Posterior vena cava (tissue), 2 donors: Measurements from ENCODE around the gene CHCHD6. TPM values are rescaled to one million over a fixed set of nuclear protein-coding genes. Genes with fewer than 3 reads are reported as not detected.

Experiments used
- DNase-seq: peaks from one replicate; pipeline ENCODE4 v3.0.0-alpha.2; 2020; ENCODE audit warnings: low spot score
- intact Hi-C, 2 donors: fragments of 100-400 bp; cut with DNase I; formaldehyde crosslinking; loops; one replicate each; pipeline versions ENCODE4 v1.14.1 to v1.14.2; 2022 to 2023
- long read RNA-seq, 2 donors: library from polyadenylated mRNA; unstranded; transcript quantifications; one replicate each; pipeline ENCODE4 v2.0.0, GENCODE V29; 2020 to 2021
- total RNA-seq, 2 donors: library from RNA; stranded (reverse); fragmentation: NEBNext Ultra II Directional; extraction: Animal tissue kit (Norgen Biotek cat#: 25700); gene quantifications; one replicate each; pipeline ENCODE4 v1.2.1, GENCODE V29; 2021
- donor health status: DM: yes; HTN: yes; CAD: no.
- donor health status: DM: yes; HTN: yes; CAD: no.

CHCHD6 gene, protein sequence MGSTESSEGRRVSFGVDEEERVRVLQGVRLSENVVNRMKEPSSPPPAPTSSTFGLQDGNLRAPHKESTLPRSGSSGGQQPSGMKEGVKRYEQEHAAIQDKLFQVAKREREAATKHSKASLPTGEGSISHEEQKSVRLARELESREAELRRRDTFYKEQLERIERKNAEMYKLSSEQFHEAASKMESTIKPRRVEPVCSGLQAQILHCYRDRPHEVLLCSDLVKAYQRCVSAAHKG
- total RNA-seq = 10 to 100 TPM in 1 of 2 donors, 1 to 10 TPM in 1; 7.3 to 10.1 TPM
- long read RNA-seq, donor 1, partial matches to known transcripts = 0 of 5 reads
- long read RNA-seq, donor 1, other reads (novel, unspliced or antisense) = 2 of 5 reads
- long read RNA-seq, donor 2, transcript CHCHD6-201 (8 exons, 1,006 nt) = major isoform, 19 of 29 reads
- long read RNA-seq, donor 2, partial matches to known transcripts = 1 of 29 reads
- long read RNA-seq, donor 2, other reads (novel, unspliced or antisense) = 9 of 29 reads

DNA sequence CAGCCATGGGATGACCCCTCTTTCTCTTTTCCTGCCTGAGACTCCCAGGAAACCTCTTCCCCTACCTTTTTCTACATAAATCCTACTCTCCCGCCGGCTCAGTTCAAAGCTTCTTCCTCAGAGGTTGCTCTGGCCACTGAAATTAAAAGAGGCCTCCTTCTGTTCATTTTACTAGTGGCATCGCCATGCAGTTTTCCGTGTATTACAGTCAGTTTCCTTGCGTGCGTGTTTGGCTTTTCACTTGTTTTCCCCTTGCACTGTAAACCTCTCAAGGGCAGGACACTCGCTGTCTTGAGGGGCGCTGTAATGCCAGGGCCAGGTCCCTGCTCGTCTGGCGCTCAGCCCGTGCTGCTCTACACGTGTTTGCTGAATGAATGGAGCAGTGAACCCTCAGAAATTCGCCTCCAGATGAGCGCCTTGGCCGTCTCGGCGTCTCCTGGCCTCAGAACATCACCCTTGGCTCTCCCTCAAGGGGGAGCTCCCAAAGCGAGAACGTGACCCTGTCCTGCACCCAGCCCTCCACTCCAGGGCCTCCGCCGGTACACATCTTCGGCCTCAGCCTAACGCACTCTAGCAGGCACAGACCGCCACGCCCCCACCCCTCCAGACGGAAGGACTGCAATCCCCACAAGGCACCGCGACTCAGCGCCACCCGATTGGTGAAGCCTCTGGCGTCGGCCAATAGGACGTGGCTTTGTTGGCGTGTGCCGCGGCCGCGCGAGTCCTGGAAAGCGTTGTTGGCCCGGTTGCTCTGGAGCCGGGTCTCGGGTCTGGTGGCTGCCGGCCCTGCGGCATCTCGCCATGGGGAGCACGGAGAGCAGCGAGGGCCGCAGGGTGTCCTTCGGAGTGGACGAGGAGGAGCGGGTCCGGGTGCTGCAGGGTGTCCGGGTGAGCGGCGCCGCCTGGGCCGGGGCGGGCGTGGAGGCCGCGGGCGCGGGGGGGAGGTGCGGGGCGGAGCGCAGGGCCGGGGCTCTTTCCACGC lies at the start of gene CHCHD6:
TSS of gene CHCHD6 (plus strand) at position 729 of the 982 bp plus-strand sequence. CDS start at position 802, 73 bp downstream.
- intact Hi-C loops = no loop called here
- peak; percentile 98 for DNase-seq

DNA sequence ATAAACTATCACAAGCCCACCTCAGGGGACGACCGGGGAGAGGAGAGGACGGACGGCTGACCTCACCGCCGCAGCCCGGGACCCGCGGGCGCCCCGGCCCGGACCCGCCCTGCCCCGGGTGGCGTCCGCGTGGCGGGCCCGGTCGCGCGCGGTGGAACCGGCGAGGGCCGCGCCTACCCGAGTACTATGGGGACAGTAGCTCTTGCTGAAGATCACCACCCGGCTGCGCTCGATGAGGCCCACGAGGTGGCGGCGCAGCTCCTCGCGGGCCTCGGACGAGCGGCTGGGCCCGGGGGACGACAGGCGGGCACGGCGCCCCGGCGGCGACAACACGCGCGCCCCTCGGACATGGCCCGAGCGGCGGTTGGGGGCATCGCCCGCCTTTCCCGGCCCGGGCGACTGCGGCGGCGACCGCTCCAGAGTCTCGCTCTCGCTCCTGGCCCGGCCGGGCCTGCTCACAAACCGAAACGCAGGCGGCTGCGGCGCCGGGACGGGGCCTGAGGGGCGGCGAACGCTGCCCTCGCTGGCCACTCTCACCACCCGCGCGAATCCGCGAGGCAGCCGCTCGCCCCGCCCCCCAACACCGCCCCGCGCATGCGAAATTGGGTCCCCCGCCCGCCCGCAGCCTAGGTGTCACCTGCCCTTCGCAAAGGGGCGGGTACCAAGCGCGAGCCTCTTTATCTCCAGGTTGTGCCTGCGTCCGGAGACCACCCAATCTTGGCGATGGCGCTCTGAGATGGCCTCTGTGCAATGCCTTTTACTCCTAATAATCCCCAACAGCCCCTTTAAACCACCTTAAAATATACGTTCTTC lies 49.3 kb upstream of the CHCHD6 start, which contains the start of gene TXNRD3:
TSS of gene TXNRD3 (minus strand) at position 554 of the 813 bp plus-strand sequence.
- DNase-seq = peak; percentile 92
- intact Hi-C loops = no loop called here

DNA sequence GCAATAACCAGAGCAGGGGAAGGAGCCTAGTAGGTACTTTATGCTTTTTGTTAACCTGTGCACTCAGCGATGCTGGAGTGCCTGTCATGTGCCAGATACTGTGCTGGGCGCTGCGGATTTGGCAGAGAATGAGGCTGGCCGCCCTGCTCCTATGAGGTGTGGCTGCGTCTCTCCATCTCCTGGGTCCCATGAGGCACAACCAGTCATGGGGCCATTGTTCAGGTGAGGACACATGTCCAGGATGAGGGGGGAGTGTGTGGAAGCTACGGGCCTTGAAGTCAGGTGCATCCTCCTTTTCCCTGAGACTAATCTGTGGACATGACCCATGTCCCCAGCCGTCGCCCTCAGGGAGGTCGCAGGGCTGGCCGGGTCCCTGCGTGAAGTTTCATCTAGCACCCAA lies 48.2 kb upstream of the CHCHD6 start:
- no peak for DNase-seq
- intact Hi-C loops = no loop called here

DNA sequence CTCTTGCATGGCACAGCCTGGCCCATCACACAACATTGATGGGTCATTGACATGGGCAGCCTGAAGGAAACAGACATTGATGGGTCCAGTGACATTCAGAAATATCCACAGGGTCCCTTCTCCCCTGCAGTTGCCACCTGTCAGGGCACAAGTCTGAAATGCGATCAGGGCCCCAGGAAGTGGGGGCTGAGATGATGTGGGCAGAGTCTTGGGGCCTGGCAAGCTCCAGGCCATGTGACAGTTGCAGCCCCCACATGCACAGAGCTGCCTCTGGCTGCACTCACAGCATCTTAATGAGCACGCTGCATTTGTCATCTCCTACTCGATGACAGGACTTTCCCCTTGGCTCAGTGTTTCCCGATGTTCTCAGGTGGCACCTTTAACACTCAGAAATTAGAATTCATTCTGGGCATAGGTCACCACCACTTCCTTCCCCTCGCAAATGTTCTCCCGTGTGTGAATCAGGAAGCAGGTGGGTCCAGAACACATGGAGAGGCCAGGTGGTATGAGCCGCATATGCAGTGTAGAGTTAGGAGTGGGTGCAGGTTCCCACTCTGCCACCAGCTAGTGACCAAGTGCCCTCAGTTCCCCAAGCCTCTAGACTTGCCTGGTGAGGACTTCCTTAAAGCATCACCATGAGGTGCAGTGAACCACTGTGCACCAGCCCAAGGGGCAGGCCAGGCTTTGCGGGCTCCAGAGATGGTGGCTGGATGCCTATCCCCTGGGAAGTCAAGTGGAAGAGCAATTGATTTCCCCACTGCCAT lies 47.5 kb upstream of the CHCHD6 start:
- intact Hi-C loops = no loop called here
- DNase-seq = no peak

DNA sequence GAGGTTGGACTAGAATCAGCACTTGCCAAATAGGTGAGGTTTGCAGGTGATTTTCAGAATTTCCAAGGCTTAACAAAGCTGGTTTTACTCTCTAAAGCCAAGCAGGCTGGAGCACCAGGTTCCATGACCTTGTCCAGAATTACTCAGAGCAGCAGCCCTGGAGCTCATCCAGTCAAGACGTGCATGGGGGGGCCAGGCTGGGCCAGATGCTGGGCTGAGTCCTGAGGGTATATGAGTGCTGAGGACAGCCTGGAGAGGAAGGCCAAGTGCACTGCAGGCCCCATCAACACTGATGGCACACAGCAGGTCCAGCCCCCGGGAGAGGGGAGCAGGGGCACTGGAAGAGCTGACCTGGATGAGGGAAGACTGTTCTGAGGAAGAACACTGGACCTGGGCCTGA lies 46.1 kb upstream of the CHCHD6 start:
- DNase-seq = no peak
- intact Hi-C loops = no loop called here

DNA sequence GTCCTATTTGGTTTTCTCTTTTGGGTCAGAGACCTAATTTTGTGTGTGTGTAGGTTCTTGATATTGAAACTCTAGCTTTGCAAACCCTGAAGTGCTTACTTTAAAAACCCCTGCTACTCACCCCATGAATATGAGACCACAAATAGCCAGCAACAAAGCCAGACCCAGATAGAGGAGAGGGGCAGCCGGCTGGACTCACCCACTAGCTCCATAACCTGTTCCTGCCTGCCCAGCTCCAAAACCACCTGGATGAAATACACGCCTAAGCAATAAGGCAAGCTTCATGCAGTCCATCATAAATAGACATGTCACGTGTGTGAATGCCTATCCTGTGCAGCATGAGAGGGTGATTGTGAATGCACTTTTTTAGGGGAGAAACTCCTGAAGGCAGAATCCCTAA lies 45.5 kb upstream of the CHCHD6 start:
- no peak for DNase-seq
- intact Hi-C loops = no loop called here

DNA sequence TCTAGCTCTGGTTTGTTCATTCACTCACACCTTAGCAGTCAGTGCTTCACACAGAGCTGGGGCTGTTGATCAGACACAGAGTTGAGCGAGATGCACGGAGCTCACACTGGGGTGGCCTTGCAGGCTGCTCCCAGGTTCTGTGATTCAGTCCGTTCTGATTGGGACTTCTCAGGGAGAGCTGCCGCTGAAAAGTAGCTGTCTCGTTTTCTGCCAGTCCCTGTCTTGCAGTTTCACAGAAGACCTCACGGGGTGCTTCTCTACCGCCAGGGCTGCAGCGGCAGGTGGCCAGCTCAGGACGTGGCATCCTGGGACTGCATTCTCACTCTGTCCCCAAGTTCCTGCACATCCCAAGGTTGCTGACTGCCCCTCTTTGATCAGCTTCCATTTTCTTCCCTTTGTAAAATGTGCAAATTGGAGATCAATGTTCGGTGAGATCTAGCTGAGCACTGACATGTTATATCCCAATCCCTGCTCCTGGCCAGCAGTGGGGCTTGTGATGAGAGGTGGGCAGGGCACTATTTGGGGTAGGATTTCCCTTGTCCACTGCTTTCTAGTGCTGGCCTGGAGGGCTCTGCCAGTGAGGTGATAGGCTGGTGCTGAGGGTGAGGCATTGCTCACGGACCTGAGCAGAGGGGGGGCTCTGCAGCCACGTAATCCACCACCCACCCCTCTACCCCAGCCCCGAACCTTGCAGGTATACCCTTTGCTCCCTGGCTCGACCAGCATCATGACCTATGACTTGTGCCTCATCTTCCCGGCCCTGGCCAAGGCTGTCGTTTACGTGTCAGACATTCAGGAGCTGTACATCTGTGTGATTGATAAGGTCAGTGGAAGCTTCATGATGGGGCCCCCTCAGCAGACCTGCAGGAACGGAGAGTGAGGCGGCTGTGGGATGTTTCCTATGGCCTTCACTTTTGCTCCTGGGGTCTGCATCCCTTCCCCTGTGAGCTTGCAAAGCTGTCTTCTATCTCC lies 43.8 kb upstream of the CHCHD6 start:
- intact Hi-C loops = no loop called here
- no peak for DNase-seq

DNA sequence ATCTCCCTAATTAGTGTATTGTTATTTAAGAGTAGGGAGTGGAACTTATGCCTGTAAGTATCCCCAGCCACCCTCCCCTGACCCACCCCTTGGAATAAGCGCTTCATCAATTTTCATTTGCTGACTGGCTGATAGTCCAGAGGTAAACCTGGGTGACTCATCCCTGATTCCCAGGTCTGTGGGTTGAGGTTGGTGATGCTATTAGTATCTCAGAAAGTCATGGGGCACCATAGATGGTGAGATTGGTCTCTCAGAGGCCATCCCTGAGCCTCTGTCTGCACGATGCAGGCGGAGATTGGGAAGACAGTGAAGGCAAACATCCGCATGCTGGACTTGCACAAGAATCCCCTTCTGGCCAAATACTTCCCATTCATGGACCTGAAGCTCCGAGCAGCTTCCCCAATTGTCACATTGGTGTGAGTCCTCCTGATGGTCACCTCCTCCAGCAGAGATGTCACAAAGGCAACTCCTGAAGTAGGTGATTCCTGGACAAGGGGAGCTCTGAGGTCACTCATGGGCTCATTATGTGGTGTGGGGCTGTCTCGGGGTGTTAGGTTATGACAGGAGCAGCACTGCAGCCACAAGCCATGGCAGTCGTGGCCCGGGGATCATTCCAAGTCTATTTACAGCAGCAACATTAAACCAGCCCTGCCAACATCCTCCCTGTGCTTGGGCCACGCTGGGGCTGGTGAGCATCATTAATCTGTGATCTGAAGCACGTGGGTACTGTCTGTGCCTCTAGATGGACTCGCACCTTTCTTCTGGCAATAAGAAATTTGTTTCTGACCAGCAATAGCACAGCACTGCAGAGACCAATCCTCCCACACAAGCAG lies 42.3 kb upstream of the CHCHD6 start:
- no peak for DNase-seq
- intact Hi-C loops = no loop called here

DNA sequence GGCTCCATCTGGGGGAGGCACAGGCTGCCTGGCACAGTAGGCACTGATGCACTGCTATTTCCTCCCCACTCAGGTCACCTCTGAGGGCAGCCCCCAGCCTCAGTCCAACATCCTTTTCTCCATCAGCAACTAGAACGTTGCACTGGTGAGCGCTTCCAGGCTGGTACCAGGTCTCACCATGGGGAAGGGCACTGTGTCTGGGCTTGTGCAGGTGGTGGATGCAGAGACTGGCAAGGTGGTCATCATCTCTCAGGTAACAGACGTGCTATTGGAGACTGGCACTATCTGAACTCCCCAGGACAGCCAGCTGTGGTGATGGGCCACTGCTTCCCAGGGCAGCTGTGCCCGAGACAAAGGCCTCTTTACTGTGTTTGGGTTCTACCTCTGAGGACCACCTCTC lies 40.8 kb upstream of the CHCHD6 start:
- intact Hi-C loops = no loop called here

DNA sequence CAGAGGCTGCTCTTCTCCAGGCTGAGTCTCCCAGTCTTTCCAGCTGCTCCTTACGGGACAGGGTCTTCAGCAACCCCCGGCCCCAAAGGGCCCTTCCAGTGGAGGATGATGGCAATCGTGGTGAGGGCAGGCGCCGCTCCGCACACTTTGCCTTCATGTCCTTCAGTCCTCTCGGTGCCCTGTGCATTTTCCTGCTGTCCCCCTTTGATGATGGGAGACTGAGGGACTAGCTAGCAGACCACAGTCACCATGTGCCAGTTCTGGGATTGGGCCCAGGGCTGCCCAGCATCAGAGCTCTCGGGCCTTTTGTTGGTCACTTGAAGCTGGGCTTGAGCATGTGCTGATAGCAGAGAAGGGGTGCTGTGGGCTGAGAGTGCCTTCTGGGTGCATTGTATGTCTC lies 40.3 kb upstream of the CHCHD6 start:
- DNase-seq = no peak
- intact Hi-C loops = no loop called here

More for the DNA sequence above, 40.8 kb upstream of the CHCHD6 start:
- DNase-seq = no peak

DNA sequence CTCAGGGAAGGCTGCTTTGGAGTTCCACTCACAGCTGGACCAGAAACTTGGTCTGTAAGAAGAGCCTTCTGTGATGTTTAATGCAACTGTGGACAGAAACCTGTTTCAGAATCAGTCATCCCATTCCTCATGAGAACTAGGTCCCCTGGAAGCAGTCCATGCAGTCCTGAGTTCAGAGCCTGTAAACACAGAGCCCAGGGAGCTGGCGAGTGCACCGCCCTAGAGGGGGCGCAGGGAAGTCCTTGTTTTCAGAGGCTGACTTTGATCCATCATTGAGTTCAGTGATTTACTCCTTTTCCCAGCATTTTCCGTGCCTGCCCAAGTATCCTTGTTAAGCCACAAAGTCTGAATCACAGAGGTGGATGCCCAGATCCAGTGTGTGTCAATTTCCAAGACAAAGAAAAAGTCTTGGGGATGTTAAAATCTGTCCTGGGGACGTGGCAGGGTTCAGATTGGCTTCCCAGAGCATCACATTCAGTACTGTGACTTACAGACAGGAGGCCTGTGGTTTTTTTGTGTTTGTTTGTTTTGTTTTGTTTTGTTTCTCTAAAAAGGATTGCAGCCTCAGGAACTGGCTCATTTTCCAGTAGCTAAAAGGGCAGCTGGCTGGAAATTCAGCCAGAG lies 39.3 kb upstream of the CHCHD6 start:
- no peak for DNase-seq
- intact Hi-C loops = no loop called here

DNA sequence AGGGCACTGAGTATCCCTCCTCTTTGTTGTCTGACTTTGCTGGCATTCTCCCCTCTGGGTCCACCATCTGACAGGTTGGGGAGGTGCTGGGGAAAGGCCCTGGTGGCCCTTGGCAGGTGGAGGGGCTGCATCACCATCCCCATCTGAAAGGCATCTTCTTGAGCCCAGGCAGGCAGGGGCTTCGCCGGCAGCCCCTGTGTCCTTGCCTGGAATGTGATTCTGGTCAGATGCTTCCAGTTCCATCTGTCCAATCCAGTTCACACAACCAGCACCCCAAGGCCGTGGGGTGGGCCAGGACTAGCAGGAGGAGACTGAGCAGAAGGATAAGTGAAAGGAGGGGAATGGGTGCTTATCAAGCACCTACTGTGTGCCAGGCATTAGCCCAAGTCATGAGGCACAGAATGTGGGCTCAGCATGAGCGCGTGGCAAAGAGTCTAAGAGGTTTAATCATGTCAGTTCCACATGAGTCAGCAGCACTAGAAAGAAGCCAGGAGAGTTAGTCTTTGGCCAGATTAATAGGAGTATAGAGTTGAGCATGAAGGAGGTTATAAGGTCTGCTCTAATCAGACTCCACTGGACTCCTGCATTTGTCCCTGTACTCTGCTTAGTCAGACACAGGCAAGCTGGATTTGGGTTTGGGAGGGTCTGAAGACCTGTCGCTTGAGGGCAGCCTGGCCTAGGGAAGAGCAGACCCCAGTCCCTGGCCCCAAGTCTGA lies 38.7 kb upstream of the CHCHD6 start:
- intact Hi-C loops = no loop called here
- DNase-seq = no peak

DNA sequence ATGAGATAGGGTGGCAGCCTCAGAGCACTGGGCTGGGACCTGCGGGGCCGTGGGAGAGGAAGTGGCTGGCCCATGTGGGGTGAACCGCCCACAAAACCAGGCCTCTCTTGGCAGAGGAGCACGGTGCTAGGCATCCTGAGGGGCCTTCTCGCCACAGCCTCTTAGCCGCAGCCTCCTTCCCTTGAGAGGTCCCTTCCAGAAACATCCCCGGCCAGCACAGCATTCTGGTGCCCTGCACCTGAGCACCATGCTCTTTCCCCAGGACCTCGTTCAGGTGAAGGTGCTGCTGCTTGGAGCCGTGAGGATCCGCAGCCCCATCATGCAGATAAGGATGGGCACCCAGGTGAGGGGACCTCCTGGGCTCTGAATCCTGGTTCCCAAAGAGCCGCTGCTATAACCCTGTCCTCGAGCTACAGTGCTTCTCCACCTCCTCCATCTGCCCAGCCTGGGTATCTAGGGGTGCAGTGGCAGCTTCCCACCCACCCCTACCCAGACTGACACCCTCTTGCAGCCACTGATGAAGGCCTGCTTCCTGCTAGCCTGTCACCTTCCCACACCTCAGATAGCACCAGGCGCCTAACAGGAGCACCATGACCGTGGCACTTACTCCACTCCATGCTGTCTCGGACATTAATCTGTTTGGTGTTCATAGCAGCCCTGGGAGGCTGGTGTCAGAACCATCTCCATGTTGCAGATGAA lies 37.9 kb upstream of the CHCHD6 start:
- no peak for DNase-seq
- intact Hi-C loops = no loop called here

DNA sequence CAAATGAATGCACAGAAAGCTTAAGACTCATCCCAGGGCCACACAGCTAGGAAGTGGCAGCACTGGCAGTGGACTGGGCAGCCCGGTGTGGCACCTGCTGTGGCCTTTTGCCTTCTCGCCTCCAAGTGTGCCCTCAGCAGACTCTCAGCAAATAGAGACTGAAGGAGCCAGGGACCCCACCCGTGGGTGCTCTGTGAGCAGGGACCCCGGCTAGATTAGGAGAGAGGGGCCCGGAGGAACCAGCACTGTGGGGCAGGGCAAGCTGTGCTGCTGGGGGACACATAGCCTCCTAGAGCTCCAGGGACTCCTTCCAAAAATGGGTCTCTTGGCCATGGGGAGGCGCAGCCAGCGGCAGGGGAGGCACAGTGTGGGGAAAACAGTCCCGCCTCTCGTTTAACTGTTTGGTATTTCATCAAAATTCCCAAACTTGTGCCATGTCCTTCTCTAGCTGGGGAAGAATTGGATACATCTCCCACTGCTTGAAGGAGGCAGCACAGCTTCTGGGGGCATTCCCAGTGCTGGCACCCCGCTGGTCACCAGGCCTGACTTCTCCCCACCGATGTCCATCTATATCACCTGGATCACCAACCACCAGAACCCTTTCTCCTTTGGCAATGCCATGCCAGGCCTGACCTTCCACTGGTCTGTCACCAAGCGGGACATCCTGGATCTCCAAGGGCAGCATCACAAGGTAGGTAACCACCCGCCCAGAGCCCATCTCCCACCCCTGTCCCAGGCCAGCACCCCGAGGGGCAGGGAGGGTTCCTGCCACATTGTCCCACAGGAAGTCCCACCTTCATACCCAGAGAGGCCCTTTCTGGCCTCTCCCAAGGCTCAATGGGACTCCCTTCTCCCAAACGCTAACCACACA lies 37.1 kb upstream of the CHCHD6 start:
- intact Hi-C loops = no loop called here
- no peak for DNase-seq
